DND-41 (cell line): ENCODE measurements around the gene ACP3.

Source experiments
- EZH2 ChIP-seq: IDR thresholded peaks from 3 replicates; pipeline ENCODE4 v1.6.1; 2012; ENCODE audit warnings: borderline replicate concordance, low read depth, mild to moderate bottlenecking, moderate library complexity, low read length, inconsistent platforms; ENCODE audit not compliant: severe bottlenecking
- TF ChIP-seq, protein P1 (sequence below): IDR thresholded peaks from 2 replicates; pipeline ENCODE4 v1.5.1; 2012; ENCODE audit warnings: borderline replicate concordance, low read length, moderate library complexity, mild to moderate bottlenecking; ENCODE audit not compliant: poor library complexity, severe bottlenecking; ENCODE audit errors: extremely low read depth

DNA sequence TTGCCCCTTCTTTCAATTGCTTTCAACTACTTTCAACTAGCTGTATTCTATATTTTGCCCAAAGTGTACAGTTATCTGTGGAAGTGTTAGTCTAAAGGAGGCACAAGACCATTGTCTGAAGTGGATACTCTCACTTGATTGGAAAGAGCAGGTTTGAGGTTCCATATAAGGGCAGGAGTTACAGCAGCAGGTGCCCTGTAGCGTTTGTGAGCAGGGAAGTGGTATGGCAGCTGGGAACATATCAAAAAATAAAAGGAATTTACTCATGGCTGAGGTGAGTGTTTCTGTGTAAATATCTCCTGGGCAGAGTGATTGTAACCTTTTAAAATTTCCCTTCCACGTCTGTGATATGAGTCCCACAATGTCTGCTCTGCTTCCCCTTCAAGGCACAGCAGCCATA lies 61.6 kb downstream of the ACP3 start:
- no peak for TF ChIP-seq EZH2
- TF ChIP-seq, protein P1, sequence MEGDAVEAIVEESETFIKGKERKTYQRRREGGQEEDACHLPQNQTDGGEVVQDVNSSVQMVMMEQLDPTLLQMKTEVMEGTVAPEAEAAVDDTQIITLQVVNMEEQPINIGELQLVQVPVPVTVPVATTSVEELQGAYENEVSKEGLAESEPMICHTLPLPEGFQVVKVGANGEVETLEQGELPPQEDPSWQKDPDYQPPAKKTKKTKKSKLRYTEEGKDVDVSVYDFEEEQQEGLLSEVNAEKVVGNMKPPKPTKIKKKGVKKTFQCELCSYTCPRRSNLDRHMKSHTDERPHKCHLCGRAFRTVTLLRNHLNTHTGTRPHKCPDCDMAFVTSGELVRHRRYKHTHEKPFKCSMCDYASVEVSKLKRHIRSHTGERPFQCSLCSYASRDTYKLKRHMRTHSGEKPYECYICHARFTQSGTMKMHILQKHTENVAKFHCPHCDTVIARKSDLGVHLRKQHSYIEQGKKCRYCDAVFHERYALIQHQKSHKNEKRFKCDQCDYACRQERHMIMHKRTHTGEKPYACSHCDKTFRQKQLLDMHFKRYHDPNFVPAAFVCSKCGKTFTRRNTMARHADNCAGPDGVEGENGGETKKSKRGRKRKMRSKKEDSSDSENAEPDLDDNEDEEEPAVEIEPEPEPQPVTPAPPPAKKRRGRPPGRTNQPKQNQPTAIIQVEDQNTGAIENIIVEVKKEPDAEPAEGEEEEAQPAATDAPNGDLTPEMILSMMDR = no peak
